ENCODE data around the gene RNF150. TPM values are rescaled to one million over a fixed set of nuclear protein-coding genes. Genes with fewer than 3 reads are reported as not detected.

The RNF150 gene
- total RNA-seq, 1 experiment from 2014 or later, result 4.4 TPM

DNA sequence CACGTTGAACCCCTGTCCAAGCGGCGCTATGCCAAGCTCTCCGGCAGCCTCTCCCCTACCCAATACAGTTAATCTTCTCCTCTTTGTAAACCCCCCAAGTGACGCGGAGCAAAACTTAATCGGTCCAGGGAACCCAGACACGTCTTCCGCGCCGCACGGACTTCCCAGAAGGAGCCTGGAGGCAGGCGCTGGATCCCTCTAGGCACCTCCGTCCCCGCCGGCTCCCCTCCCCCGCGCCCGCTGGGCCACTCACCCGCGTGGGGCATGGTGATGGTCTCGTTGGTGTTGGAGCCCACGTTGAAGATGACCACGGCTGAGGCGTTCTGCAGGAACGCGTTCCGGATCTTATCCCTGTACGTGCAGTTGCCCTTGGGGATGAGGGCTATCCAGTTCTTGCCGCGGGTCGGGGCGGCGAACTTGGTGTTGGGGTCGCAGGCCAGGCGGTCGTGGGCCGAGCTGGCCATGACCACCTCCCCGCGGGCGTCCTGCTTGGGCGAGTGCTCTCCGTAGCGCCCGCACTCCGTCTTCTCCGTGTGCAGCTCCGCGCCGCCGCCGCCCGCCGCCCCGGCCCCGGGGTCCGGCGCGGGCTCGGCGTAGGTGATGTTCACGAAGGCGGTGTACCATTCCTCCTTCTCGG lies 1.1 kb downstream of the RNF150 start:
- H3K9me3 Mint-ChIP-seq, result peaks cover 0 to 2% of the 10 kb centered on the region in 2 experiments; a peak in 2 of 5 replicates
- DNase-seq, result peak; percentile 38
- H3K18ac ChIP-seq (ENCODE audit: insufficient read length, low read depth, low read length), result peak overlapping the region; percentile 79
- no peaks in the 10 kb centered on the region for H3K79me2 ChIP-seq (ENCODE audit: insufficient read depth, low read length)
- peak overlapping the region; percentile 88 to 98 for H3K4me3 Mint-ChIP-seq
- no CpG with 5 or more reads among the region's 64 CpGs for WGBS (ENCODE audit: extremely low coverage, insufficient read length, low lambda C conversion rate)
- no peaks in the 10 kb centered on the region for H4K20me1 ChIP-seq (ENCODE audit: control insufficient read depth, insufficient read depth, insufficient read length)
- no peak overlapping the region for H3K27ac Mint-ChIP-seq
- no peaks in the 10 kb centered on the region for H3K4me1 ChIP-seq (ENCODE audit: insufficient read depth, low read length)
- peaks cover 0 to 2% (median 0%) of the 10 kb centered on the region in 3 experiments; a peak in 1 of 7 replicates for H3K36me3 Mint-ChIP-seq (ENCODE audit: insufficient read depth in 1 of 3, low read depth in 3 of 3)
- H3K9me3 ChIP-seq (ENCODE audit: control insufficient read depth, low read depth, low read length), result no peaks in the 10 kb centered on the region
- no peak overlapping the region for H4K5ac ChIP-seq (ENCODE audit: insufficient read length, low read depth, low read length)
- H3K23me2 ChIP-seq (ENCODE audit: insufficient read length, low read depth, low read length, poor library complexity, severe bottlenecking), result peaks cover 4% of the 10 kb centered on the region
- H2BK20ac ChIP-seq (ENCODE audit: low read depth, low read length, poor library complexity, severe bottlenecking), result no peak overlapping the region
- peaks cover 25% of the 10 kb centered on the region in 2 experiments for H3K4me1 Mint-ChIP-seq
- no peak overlapping the region for H4K8ac ChIP-seq (replicated peaks; ENCODE audit: insufficient read length, low read depth, low read length)
- no peak overlapping the region for H3K4ac ChIP-seq (ENCODE audit: low read depth, low read length)
- H3K27me3 Mint-ChIP-seq (ENCODE audit: low read depth), result peaks cover 50% of the 10 kb centered on the region
- H4K91ac ChIP-seq (ENCODE audit: insufficient read length, low read depth, low read length), result no peak overlapping the region
- no peaks in the 10 kb centered on the region for H3K79me1 ChIP-seq (ENCODE audit: insufficient read depth, low read depth, low read length, poor library complexity, severe bottlenecking)
- peak overlapping the region; percentile 83 for H3K14ac ChIP-seq (ENCODE audit: insufficient read depth, low read length)
- H3T11ph ChIP-seq (ENCODE audit: low read length), result no peak overlapping the region
- no peak overlapping the region for H2BK5ac ChIP-seq (ENCODE audit: insufficient read length, low read length)
- H2BK12ac ChIP-seq (ENCODE audit: insufficient read length, low read depth, low read length), result no peak overlapping the region
- TF ChIP-seq, protein P1, sequence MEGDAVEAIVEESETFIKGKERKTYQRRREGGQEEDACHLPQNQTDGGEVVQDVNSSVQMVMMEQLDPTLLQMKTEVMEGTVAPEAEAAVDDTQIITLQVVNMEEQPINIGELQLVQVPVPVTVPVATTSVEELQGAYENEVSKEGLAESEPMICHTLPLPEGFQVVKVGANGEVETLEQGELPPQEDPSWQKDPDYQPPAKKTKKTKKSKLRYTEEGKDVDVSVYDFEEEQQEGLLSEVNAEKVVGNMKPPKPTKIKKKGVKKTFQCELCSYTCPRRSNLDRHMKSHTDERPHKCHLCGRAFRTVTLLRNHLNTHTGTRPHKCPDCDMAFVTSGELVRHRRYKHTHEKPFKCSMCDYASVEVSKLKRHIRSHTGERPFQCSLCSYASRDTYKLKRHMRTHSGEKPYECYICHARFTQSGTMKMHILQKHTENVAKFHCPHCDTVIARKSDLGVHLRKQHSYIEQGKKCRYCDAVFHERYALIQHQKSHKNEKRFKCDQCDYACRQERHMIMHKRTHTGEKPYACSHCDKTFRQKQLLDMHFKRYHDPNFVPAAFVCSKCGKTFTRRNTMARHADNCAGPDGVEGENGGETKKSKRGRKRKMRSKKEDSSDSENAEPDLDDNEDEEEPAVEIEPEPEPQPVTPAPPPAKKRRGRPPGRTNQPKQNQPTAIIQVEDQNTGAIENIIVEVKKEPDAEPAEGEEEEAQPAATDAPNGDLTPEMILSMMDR (conservative IDR thresholded peaks at IDR 0.05), result no peak
- no peak overlapping the region for H3K27ac ChIP-seq (ENCODE audit: insufficient read length, low read depth, low read length)
- peak overlapping the region; percentile 80 for H3K4me2 ChIP-seq (ENCODE audit: insufficient read depth, insufficient read length, low read length)
- no peak overlapping the region for H2BK15ac ChIP-seq (ENCODE audit: low read depth, low read length)
- H3K27me3 ChIP-seq (ENCODE audit: insufficient read depth, low read length), result no peaks in the 10 kb centered on the region; the same call in 1 of the 2 replicates
- H2BK120ac ChIP-seq (ENCODE audit: low read depth, low read length, poor library complexity, severe bottlenecking), result no peak overlapping the region
- no peak overlapping the region for H3K56ac ChIP-seq (ENCODE audit: insufficient read length, low read depth, low read length)
- peak overlapping the region; percentile 80 for H3K9ac ChIP-seq (ENCODE audit: extremely low read depth, insufficient read length, low read length)
- no peak overlapping the region for H2AFZ ChIP-seq (ENCODE audit: low read length)
- no peak overlapping the region for H2AK5ac ChIP-seq (ENCODE audit: insufficient read length, low read length)
- no peak overlapping the region for H3K23ac ChIP-seq (ENCODE audit: insufficient read length, low read depth, low read length)
